H9 (cell line): ENCODE results near the gene ZKSCAN7. TPM values are rescaled to one million over a fixed set of nuclear protein-coding genes. Genes with fewer than 3 reads are reported as not detected.
A peak's percentile ranks its signal among the peaks of the same experiment; 100 is the strongest.

ENCODE experiments used
- DNase-seq: peaks from one replicate; pipeline ENCODE4 v3.0.0-alpha.2; 2017
- H2AFZ ChIP-seq: one replicate; pipeline ENCODE4 v1.6.1; 2013; ENCODE audit warnings: mild to moderate bottlenecking, low read length, control low read depth, moderate library complexity
- H2AK5ac ChIP-seq: 2 replicates; pipeline ENCODE4 v1.6.1; 2013; ENCODE audit warnings: low read length, control low read depth, mixed read lengths; ENCODE audit not compliant: insufficient read length
- H2BK120ac ChIP-seq: one replicate; pipeline ENCODE4 v1.6.1; 2013; ENCODE audit warnings: low read depth, mild to moderate bottlenecking, low read length, control low read depth, inconsistent platforms; ENCODE audit not compliant: poor library complexity, severe bottlenecking
- H2BK12ac ChIP-seq: 2 replicates; pipeline ENCODE4 v1.6.1; 2013; ENCODE audit warnings: low read length, control low read depth, mixed read lengths, low read depth; ENCODE audit not compliant: insufficient read length
- H2BK15ac ChIP-seq: 2 replicates; pipeline ENCODE4 v1.6.1; 2013; ENCODE audit warnings: low read depth, low read length, control low read depth
- H2BK20ac ChIP-seq: one replicate; pipeline ENCODE4 v1.6.1; 2013; ENCODE audit warnings: low read depth, mild to moderate bottlenecking, low read length, control low read depth, inconsistent platforms; ENCODE audit not compliant: poor library complexity, severe bottlenecking
- H2BK5ac ChIP-seq: 2 replicates; pipeline ENCODE4 v1.6.1; 2013; ENCODE audit warnings: low read length, control low read depth, mixed read lengths; ENCODE audit not compliant: insufficient read length
- H3K14ac ChIP-seq: 2 replicates; pipeline ENCODE4 v1.6.1; 2013; ENCODE audit warnings: low read length, control low read depth; ENCODE audit not compliant: insufficient read depth
- H3K18ac ChIP-seq: 2 replicates; pipeline ENCODE4 v1.6.1; 2013; ENCODE audit warnings: low read depth, mild to moderate bottlenecking, mixed read lengths, low read length, control low read depth; ENCODE audit not compliant: insufficient read length
- H3K23ac ChIP-seq: 2 replicates; pipeline ENCODE4 v1.6.1; 2013; ENCODE audit warnings: low read length, control low read depth, mixed read lengths, low read depth; ENCODE audit not compliant: insufficient read length
- H3K23me2 ChIP-seq: 2 replicates; pipeline ENCODE4 v1.6.1; 2013; ENCODE audit warnings: low read depth, mild to moderate bottlenecking, mixed read lengths, low read length, control low read depth; ENCODE audit not compliant: insufficient read length, poor library complexity, severe bottlenecking
- H3K27ac ChIP-seq: 2 replicates; pipeline ENCODE4 v1.5.1; 2013; ENCODE audit warnings: low read length, control low read depth, mixed read lengths, low read depth; ENCODE audit not compliant: insufficient read length
- H3K27me3 ChIP-seq: 2 replicates; pipeline ENCODE4 v1.6.1; 2013; ENCODE audit warnings: low read length, control low read depth, inconsistent platforms; ENCODE audit not compliant: insufficient read depth
- H3K4ac ChIP-seq: 2 replicates; pipeline ENCODE4 v1.6.1; 2013; ENCODE audit warnings: low read depth, mild to moderate bottlenecking, control low read depth, inconsistent platforms, low read length, moderate library complexity
- H3K4me1 ChIP-seq: 2 replicates; pipeline ENCODE4 v1.6.1; 2013; ENCODE audit warnings: low read length, control low read depth, inconsistent platforms; ENCODE audit not compliant: insufficient read depth
- H3K4me2 ChIP-seq: 2 replicates; pipeline ENCODE4 v1.6.1; 2013; ENCODE audit warnings: low read length, control low read depth, mixed read lengths; ENCODE audit not compliant: insufficient read length, insufficient read depth
- H3K56ac ChIP-seq: 2 replicates; pipeline ENCODE4 v1.6.1; 2013; ENCODE audit warnings: low read depth, mild to moderate bottlenecking, mixed read lengths, low read length, control low read depth; ENCODE audit not compliant: insufficient read length
- H3K79me1 ChIP-seq: 2 replicates; pipeline ENCODE4 v1.6.1; 2013; ENCODE audit warnings: low read depth, mild to moderate bottlenecking, moderate library complexity, low read length, control low read depth, inconsistent platforms; ENCODE audit not compliant: insufficient read depth, poor library complexity, severe bottlenecking
- H3K79me2 ChIP-seq: 2 replicates; pipeline ENCODE4 v1.6.1; 2013; ENCODE audit warnings: low read length, control low read depth, inconsistent platforms; ENCODE audit not compliant: insufficient read depth
- H3K9ac ChIP-seq: 2 replicates; pipeline ENCODE4 v1.6.1; 2013; ENCODE audit warnings: low read length, control low read depth, mixed read lengths; ENCODE audit not compliant: insufficient read length; ENCODE audit errors: extremely low read depth
- H3K9me3 ChIP-seq: one replicate; pipeline ENCODE4 v1.6.1; 2013; ENCODE audit warnings: low read depth, low read length, inconsistent platforms; ENCODE audit not compliant: control insufficient read depth
- H3T11ph ChIP-seq: one replicate; pipeline ENCODE4 v1.6.1; 2013; ENCODE audit warnings: mild to moderate bottlenecking, low read length, control low read depth, inconsistent platforms
- H4K20me1 ChIP-seq: one replicate; pipeline ENCODE4 v1.6.1; 2013; ENCODE audit not compliant: control insufficient read depth, insufficient read length, insufficient read depth
- H4K5ac ChIP-seq: 2 replicates; pipeline ENCODE4 v1.6.1; 2013; ENCODE audit warnings: low read depth, mild to moderate bottlenecking, mixed read lengths, low read length, control low read depth; ENCODE audit not compliant: insufficient read length
- H4K8ac ChIP-seq: replicated peaks from 2 replicates; pipeline ENCODE4 v1.6.1; 2013; ENCODE audit warnings: low read length, control low read depth, mixed read lengths, low read depth; ENCODE audit not compliant: insufficient read length
- H4K91ac ChIP-seq: 2 replicates; pipeline ENCODE4 v1.6.1; 2013; ENCODE audit warnings: low read depth, mild to moderate bottlenecking, moderate library complexity, mixed read lengths, low read length, control low read depth; ENCODE audit not compliant: insufficient read length
- H3K27ac Mint-ChIP-seq, 3 experiments: 2 replicates in 2 of 3; 3 replicates in 1 of 3; pipeline ENCODE4 v1.8.0; 2020 to 2021; ENCODE audit warnings: mixed read lengths in 3 of 3, mild to moderate bottlenecking in 1 of 3, moderate library complexity in 1 of 3
- H3K27me3 Mint-ChIP-seq: 2 replicates; pipeline ENCODE4 v1.8.0; 2021; ENCODE audit warnings: low read depth, mild to moderate bottlenecking, moderate library complexity, mixed read lengths
- H3K36me3 Mint-ChIP-seq, 3 experiments: 2 replicates in 2 of 3; 3 replicates in 1 of 3; pipeline ENCODE4 v1.8.0; 2020 to 2021; ENCODE audit warnings: low read depth in 3 of 3, mixed read lengths in 3 of 3; ENCODE audit not compliant: insufficient read depth in 1 of 3
- H3K4me1 Mint-ChIP-seq, 2 experiments: 2 replicates each; pipeline ENCODE4 v1.8.0; 2020; ENCODE audit warnings: mixed read lengths in 2 of 2
- H3K4me3 Mint-ChIP-seq, 2 experiments: 2 replicates in 1 of 2; 3 replicates in 1 of 2; pipeline ENCODE4 v1.8.0; 2020 to 2021; ENCODE audit warnings: mild to moderate bottlenecking in 2 of 2, mixed read lengths in 2 of 2, moderate library complexity in 1 of 2
- H3K9me3 Mint-ChIP-seq, 2 experiments: 2 replicates in 1 of 2; 3 replicates in 1 of 2; pipeline ENCODE4 v1.8.0; 2020; ENCODE audit warnings: mild to moderate bottlenecking in 2 of 2, mixed read lengths in 2 of 2, moderate library complexity in 1 of 2
- CTCF ChIP-seq: fragments of 200-600 bp; sonication (generic); conservative IDR thresholded peaks from 3 replicates; pipeline ENCODE4 v1.8.0; 2021; ENCODE audit warnings: antibody characterized with exemption, mild to moderate bottlenecking
- WGBS: extraction: QIAGEN DNeasy Blood & Tissue Kit; methylation state at CpG from one replicate; pipeline ENCODE4 v1.1.7; 2013; ENCODE audit warnings: missing lambda C conversion rate, low lambda C conversion rate, mixed read lengths; ENCODE audit not compliant: insufficient read length; ENCODE audit errors: extremely low coverage; 5-methylcytosine and 5-hydroxymethylcytosine counted together
- total RNA-seq: library from RNA; stranded (reverse); gene quantifications from 2 replicates; pipeline ENCODE4 v1.2.1, GENCODE V29; 2021

The ZKSCAN7 gene
- total RNA-seq, 1 experiment from 2014 or later = 8.7 TPM

DNA sequence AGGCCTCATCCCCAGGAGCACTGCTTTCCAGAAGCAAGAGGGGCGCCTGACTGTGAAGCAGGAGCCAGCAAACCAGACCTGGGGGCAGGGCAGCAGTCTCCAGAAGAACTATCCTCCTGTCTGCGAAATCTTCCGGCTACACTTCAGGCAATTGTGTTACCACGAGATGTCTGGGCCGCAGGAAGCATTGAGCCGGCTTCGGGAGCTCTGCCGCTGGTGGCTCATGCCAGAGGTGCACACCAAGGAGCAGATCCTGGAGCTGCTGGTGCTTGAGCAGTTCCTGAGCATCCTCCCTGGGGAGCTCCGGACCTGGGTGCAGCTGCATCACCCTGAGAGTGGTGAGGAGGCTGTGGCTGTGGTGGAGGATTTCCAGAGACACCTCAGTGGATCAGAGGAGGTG, 2.1 kb downstream of the ZKSCAN7 start:
- peaks cover 56 to 64% (median 58%) of the 10 kb centered on the region in 3 experiments for H3K36me3 Mint-ChIP-seq
- H4K91ac ChIP-seq = no peak overlapping the region
- no peak overlapping the region for H2BK5ac ChIP-seq
- H3K9me3 ChIP-seq = peaks cover 20% of the 10 kb centered on the region
- no peak overlapping the region for H3K14ac ChIP-seq
- H2AFZ ChIP-seq = no peak overlapping the region
- H3K4ac ChIP-seq = no peak overlapping the region
- no peak for DNase-seq
- no peak overlapping the region for H3K56ac ChIP-seq
- H3T11ph ChIP-seq = no peak overlapping the region
- no peak overlapping the region for H2BK15ac ChIP-seq
- no peak overlapping the region for H2BK120ac ChIP-seq
- no peak overlapping the region for H3K27ac ChIP-seq
- H3K27me3 Mint-ChIP-seq = peaks cover 24% of the 10 kb centered on the region
- H3K23me2 ChIP-seq = peaks cover 10% of the 10 kb centered on the region
- peaks cover 18 to 26% of the 10 kb centered on the region in 2 experiments for H3K9me3 Mint-ChIP-seq
- H3K27me3 ChIP-seq = no peaks in the 10 kb centered on the region
- H2AK5ac ChIP-seq = no peak overlapping the region
- no peak overlapping the region for H3K9ac ChIP-seq
- H3K4me1 ChIP-seq = no peaks in the 10 kb centered on the region; the same call in 1 of the 2 replicates
- WGBS = no CpG with 5 or more reads among the region's 9 CpGs
- no peak overlapping the region for H3K27ac Mint-ChIP-seq
- peak overlapping the region in 1 of 2 experiments; percentile 24; a peak in 2 of 5 replicates for H3K4me3 Mint-ChIP-seq
- TF ChIP-seq CTCF = no peak
- peaks cover 3% of the 10 kb centered on the region; the same call in 1 of the 2 replicates for H3K79me2 ChIP-seq
- H4K5ac ChIP-seq = no peak overlapping the region
- no peaks in the 10 kb centered on the region for H4K20me1 ChIP-seq
- no peak overlapping the region for H2BK20ac ChIP-seq
- no peak overlapping the region for H4K8ac ChIP-seq
- H3K18ac ChIP-seq = no peak overlapping the region
- no peak overlapping the region for H3K23ac ChIP-seq
- peaks cover 5% of the 10 kb centered on the region for H3K79me1 ChIP-seq
- H3K4me2 ChIP-seq = no peak overlapping the region
- peaks cover 10 to 21% of the 10 kb centered on the region in 2 experiments for H3K4me1 Mint-ChIP-seq
- H2BK12ac ChIP-seq = no peak overlapping the region
